Epithelial cell of alveolus of lung (primary cell): Measurements from ENCODE around the gene TBXT. TPM values are rescaled to one million over a fixed set of nuclear protein-coding genes. Genes with fewer than 3 reads are reported as not detected.

ENCODE experiments used
- total RNA-seq: library from RNA; depleted of rRNA; stranded (reverse); fragments of >200 nt; gene quantifications from 2 replicates; pipeline ENCODE4 v1.2.1, GENCODE V29; 2015

The TBXT gene, protein sequence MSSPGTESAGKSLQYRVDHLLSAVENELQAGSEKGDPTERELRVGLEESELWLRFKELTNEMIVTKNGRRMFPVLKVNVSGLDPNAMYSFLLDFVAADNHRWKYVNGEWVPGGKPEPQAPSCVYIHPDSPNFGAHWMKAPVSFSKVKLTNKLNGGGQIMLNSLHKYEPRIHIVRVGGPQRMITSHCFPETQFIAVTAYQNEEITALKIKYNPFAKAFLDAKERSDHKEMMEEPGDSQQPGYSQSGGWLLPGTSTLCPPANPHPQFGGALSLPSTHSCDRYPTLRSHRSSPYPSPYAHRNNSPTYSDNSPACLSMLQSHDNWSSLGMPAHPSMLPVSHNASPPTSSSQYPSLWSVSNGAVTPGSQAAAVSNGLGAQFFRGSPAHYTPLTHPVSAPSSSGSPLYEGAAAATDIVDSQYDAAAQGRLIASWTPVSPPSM
- total RNA-seq = not detected in 2 replicates

DNA sequence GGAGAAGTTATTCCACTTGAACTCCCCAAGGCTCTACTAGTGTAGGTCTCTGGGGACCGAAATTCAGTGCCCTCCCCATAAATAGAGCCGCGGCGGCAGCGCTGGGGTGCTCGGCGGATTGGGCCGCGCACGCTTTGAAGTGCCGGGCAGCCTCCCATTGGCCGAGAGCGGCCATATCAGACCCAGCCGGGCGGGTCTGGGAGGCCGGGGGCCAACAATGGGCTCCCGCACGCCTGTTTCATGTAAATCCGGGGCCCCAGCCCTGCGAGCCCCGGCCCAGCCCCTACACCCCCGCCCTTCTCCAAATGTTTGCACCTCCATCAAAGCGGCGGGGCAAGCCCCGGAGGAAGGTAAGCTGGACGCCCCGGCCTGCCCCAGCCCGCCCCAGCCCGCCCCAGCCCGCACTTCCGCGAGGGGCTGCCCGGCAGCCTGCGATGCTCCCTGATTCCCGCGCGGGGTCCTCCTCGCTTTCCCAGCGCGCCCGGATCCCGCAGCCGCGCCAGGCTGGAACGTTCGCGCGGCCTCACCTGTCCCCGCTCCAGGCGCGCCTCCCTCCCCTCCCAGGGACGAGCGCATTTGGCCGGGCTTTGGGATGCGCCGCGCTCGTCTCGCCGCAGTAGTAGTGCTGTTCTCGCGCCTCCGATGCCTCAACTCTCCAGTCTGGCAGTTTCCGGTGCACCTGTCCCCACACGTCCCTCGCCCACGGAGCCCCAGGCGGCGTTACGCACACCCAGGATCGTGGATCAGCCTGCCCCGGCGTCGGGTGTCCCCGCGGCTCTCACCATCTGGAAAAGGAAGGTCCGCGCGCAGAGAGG, at the start of gene TBXT:
TBXT (minus strand) TSS at position 51 of the 815 bp plus-strand sequence. CDS start 260 bp downstream, outside the sequence.

Other genes with a start within 250 kb of the TBXT start
- gene PRR18, start 140.5 kb upstream of the TBXT start, total RNA-seq = 0.13 TPM in 1 of 2 replicates, not detected in the other
- 45.7 and 49.5 TPM in 2 replicates for gene SFT2D1, start 174.7 kb upstream of the TBXT start, total RNA-seq
- 17.9 and 29.5 TPM in 2 replicates for gene MPC1, start 215.1 kb upstream of the TBXT start, total RNA-seq